ENCODE results near the gene FYN.

The FYN gene

DNA sequence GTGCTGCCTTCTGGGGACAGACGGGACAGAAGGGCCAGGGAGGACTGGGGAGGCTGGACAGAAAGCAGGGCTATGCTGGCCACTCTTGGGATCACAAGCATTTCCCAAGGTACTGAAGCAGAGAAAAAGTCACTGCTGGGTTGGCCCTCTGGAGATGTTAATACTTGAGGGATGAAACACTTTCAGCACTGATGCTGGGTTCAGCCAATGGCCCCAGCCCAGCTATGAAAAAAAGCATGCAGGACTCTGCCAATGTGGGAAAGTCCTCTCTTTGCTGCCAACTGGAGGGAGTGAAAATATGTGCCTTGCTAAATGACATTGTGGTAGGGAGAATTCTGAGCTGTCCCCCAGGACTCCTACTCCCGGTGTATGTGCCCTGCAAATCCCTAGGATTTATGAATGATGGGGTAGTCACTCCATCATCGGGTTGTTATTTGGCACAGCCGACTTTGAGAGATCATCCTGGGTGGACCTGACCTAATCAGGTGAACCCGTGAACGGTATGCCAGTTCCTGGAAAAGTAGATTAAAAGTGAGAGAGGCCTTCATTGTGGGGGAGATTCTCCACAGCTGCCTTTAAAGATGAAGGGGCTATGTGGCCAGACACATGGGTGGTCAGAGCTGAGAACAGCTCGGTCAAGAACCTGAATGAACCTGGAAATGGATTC is 147.7 kb downstream of the FYN start:
- no peak for DNase-seq (ENCODE audit: low read depth)

- DNase-seq (ENCODE audit: low read depth): no peak
Observed at GRCh38 chr6:111724505-111724904, 148.7 kb downstream of the FYN start.

DNA sequence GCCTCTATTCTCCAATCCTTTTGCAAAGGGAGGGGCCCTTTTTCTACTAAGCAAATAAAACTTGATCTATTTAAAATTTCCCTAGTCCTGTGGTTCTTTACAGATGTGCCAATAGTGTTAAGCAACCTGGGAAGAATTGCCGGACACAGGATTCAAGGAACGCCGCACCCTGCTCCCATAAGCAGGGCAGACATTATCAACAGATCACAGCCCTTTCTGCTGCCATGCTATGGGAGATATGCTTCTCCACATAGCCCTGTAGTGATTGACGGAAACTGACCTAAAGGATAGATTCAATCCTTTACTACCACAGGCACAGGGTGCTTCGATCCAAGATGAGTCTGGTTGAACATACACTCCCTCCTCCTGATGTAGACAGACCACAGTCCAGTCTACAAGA is 149.2 kb downstream of the FYN start:
- no peak for DNase-seq (ENCODE audit: low read depth)

- DNase-seq (ENCODE audit: low read depth): no peak
Observed at GRCh38 chr6:111723412-111723970, 149.8 kb downstream of the FYN start.

GRCh38 chr6:111722179-111722731 is 151.0 kb downstream of the FYN start:
- no peak for DNase-seq (ENCODE audit: low read depth)

GRCh38 chr6:111721753-111722154 is 151.5 kb downstream of the FYN start:
- no peak for DNase-seq (ENCODE audit: low read depth)

DNA sequence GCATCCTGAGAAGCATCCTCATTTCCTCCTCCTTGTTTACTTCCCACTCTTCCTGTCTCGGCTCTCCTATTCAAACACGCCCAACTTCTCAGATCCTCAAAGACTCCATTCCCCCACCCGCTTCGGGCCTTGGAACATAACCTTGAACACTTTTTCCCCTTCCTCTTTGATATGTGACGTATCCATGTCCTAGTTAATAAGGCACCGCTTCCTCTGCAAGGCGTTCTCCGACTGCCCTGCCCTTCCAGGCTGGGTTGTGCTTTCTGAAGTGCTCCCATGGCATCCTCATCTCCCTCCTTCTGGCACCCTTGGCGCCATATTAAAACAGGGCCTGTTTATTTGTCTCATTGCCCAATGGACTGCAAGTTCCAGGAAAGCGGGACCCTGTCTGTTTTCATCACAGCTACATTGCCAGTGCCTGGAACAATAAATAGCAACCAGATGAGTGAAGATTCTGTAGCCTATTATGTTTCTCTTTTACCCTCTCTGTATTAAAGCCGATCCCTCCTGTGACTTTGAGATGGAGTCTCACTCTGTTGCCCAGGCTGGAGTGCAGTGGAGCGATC is 152.2 kb downstream of the FYN start:
- no peak for DNase-seq (ENCODE audit: low read depth)

GRCh38 chr6:111718990-111719389 is 154.3 kb downstream of the FYN start:
- DNase-seq (ENCODE audit: low read depth): no peak

GRCh38 chr6:111718326-111718725 is 154.9 kb downstream of the FYN start:
- no peak for DNase-seq (ENCODE audit: low read depth)

DNA sequence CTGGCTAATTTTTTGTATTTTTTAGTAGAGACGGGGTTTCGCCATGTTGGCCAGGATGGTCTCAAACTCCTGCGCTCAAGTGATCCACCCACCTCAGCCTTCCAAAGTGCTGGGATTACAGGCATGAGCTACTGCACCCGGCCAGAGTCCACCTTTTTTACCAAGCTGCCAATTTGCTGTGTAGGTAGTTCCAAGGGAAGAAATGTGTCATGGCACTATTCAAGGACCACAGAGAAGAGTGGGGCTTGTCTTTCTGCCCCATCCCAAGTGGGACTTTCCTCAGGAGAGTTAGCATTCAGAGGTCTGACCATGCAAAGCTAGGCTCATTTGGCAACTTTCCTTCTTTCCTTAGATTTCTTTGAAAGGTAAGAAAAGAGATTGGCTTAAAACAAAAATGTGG is 155.6 kb downstream of the FYN start:
- DNase-seq (ENCODE audit: low read depth): no peak

DNA sequence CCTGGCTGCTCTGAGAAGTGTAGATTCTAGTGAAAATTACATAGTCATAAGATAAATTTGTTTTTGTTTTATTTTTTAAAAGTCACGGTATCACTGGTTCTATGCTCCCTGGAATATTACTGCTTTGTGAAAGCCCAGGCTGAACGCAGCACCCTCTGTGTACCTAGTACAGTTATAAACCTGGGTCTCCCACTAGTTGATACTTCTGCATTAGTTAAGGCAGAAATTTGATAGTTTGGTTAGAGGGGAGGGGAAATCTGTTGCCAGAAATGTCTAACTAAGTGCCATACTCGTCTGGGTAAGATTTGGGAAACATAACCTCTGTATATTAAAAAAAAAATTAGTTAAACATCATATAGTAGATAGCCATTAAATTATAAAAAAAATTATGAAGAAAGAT is 156.9 kb downstream of the FYN start:
- no peak for DNase-seq (ENCODE audit: low read depth)

- no peak for DNase-seq (ENCODE audit: low read depth)
Observed at GRCh38 chr6:111715321-111715720, 157.9 kb downstream of the FYN start.

DNA sequence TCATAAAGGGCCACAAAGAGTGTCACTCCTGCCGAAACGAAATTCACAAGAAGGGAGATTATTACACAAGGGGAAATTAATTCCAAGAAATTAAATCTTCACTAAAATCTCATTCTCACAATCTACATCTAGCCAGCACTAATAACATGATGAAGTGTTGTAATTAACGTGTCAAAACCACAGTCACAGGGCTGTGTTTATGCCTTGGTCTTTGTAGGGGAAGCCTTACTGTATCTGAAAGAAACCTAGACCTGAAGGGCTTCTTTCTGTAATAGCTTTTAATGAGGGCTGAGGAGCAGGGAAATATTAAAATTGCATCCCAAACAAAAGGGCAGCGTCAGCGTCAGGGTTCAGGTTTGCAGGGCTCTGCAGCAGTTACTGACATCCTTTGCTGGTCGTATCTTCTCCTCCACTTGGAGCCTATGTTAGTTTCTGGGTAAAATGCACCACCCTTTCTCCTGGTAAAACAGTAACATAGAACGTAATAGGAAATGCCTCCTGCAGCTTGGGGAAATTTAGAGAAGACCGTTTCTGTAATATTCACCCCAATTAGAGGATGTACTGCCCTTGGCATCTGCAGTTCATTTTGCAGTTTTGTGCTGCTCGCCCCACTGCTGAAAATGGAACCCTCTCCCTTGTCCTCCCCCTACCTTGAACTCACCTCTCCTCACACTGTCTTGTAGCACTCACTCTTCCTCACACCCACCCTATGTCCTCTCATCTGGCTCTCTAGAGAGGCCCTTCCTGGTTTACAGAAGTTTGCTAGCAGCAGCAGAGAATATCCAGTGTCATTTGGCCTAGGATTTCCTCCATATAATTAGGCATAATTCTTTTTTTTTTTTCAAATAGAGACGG is 158.6 kb downstream of the FYN start:
- DNase-seq (ENCODE audit: low read depth): no peak

DNA sequence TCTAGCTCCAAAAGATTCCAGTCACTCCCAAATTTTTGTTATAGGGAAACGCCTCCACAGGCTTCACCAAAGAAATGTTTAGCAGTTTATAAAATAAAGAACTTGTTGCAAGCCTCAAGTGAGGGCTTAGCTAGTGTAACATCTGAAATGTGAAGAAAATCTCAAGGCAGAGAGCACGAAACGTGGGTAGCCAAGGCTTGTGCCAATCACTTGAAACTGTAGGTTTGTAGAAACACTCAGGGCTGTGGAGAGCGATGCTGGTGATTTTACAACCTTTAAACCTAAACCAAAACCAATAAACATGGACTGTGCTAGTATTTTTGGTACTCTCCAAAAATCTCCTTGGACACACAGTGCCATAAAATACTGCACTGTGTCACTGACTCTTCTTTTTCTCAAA is 159.4 kb downstream of the FYN start:
- no peak for DNase-seq (ENCODE audit: low read depth)

DNA sequence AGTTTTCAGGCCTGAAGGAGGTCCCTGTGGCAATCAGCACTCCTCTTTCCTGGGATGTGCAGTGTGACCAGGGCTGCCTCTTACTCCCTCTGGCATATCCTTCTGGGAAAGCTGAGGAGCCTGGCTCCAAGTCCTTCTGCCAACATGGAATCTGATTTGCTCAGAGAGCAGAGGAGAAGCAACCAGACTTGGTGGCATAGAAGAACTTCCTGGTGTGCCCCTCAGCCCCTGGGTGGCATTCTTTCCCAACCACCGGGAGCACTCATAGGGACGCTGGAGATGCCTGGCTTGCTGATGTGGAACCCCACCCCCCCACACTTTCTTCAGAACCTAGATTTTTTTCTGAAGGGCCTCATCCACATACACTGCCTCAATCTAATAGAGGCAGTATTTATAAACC is 160.0 kb downstream of the FYN start:
- no peak for DNase-seq (ENCODE audit: low read depth)

- no peak for DNase-seq (ENCODE audit: low read depth)
Observed at GRCh38 chr6:111711984-111712752, 161.1 kb downstream of the FYN start.

DNA sequence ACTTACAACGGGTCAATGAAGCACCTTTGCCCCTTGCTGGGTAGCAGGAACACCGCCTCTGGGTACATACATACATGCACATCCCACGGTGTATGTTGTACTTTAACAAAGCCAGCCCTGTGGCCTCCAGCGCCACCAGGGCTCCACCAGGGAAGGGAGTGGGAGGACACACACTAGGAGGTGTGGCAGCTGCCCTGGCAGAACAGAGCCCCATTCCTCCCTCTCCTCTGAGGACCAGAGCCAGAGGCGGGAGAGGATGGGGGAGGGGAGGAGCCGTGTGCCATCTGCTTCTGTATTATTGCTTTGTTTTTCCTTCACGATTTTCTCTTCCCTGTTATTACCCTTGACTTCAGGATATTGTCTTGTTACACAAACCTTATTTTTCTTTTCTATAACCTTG is 161.8 kb downstream of the FYN start:
- DNase-seq (ENCODE audit: low read depth): no peak

DNA sequence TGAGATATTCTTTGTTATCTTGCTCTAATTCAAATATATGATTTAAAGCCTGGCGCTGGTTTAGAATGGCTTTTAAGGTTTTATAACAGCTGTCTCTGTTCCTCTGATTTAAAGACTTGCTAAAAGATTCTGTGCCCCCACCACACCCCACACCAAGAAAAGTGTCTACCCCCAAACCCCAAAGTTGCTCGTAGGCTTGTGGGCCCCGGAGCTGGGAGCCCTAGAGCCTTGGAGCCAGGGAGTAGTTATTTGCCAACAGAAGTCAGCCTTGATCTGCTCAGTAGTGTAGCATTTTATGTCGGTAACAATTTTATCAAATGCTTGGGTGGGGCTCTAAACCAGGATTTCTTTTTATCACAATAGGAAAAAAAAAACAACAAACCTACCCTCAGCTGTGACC is 162.3 kb downstream of the FYN start:
- DNase-seq (ENCODE audit: low read depth): no peak

GRCh38 chr6:111710439-111710838 is 162.8 kb downstream of the FYN start:
- no peak for DNase-seq (ENCODE audit: low read depth)

DNA sequence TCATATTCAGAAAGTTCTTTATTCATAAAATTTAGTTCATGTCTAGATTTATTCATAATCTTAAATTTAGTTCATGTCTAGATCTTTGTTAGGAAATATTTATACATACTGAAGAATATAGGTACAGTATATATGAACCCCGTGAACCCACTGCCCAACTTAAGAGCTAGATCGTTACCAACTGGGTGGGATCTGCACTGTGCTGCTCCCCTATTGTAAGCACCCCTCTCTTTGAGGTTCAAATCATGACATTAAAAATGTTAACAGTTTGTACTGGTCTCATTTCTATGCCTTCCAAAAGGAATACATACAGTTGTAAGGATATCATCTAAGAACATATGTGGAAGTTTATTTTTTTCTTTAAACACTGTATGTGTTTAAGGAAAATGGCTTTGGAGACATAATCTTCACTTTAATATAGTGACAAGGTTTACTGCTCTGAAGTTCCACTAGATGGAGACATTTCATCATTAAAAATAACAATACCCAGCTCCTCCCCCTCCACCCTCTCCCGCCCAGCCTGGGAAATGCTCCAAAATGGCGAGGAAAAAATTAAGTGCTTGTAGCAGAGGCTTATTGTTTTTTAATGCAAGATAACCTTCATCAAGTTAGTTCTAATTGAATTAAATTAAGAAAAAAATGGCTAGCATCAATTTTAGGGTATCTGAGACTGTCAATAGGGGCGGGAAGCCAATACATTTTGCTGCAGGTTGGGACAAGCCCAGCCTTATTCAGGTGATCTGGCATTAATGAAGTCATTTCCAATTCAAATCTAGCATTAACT is 163.4 kb downstream of the FYN start:
- peak; percentile 22 for DNase-seq (ENCODE audit: low read depth)

DNA sequence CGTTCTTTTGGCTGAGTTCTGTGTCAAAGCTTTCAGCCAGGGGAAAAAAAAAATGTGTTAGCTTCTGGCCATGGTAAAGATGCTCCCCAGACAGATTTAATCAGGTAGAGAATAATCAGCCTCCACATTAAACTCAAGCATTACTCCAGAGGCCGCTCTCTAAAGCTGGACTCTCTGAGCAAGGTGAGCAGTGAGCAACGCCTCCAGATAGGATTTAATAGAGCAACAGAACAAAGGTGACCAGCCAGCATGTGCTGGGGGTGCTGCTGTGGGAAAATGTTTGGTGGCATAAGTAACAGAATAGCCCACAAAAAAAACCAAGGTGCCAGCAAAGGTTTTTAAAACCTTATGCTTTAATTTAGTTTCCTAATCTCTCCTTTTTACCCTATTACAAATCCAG is 164.1 kb downstream of the FYN start:
- DNase-seq (ENCODE audit: low read depth): no peak
